H1 (cell line): ENCODE measurements around the gene MORC3. TPM values are rescaled to one million over a fixed set of nuclear protein-coding genes. Genes with fewer than 3 reads are reported as not detected.

ENCODE experiments used
- CTCF ChIA-PET: fragments of 300-600 bp; sonication (Branson Sonifier 250); formaldehyde crosslinking; loops from one replicate; lab custom pipeline; 2021; ENCODE audit not compliant: partially characterized antibody; lab: Charles Lee
- POLR2A ChIA-PET: fragments of 300-600 bp; sonication (Branson Sonifier 250); formaldehyde crosslinking; loops from one replicate; lab custom pipeline; 2021; ENCODE audit warnings: inconsistent platforms; ENCODE audit not compliant: partially characterized antibody; lab: Charles Lee
- DNase-seq, 2 experiments: peaks; one replicate each; pipeline versions ENCODE4 v3.0.0 to v3.0.0-alpha.2; 2010 to 2022; ENCODE audit warnings: low spot score in 2 of 2, low read depth in 1 of 2, mixed read lengths in 1 of 2
- FAIRE-seq: peaks from 2 replicates; lab custom pipeline; 2011; peaks lifted over from hg19 to GRCh38; lab: Jason Lieb, UNC
- H2AFZ ChIP-seq: 2 replicates; pipeline ENCODE4 v1.8.1; 2012; ENCODE audit warnings: low read length, inconsistent platforms
- H2AK5ac ChIP-seq: 2 replicates; pipeline ENCODE4 v1.6.1; 2013; ENCODE audit warnings: low read depth, low read length
- H2BK120ac ChIP-seq: replicated peaks from 2 replicates; pipeline ENCODE3; 2013; ENCODE audit warnings: low read depth, low read length, inconsistent platforms
- H2BK12ac ChIP-seq: 2 replicates; pipeline ENCODE4 v1.6.1; 2013; ENCODE audit warnings: low read depth, low read length
- H2BK15ac ChIP-seq: 2 replicates; pipeline ENCODE4 v1.6.1; 2013; ENCODE audit warnings: low read length
- H2BK20ac ChIP-seq: 2 replicates; pipeline ENCODE4 v1.6.1; 2013; ENCODE audit warnings: low read length
- H2BK5ac ChIP-seq: 2 replicates; pipeline ENCODE4 v1.6.1; 2013; ENCODE audit warnings: low read depth, low read length
- H3K14ac ChIP-seq: 2 replicates; pipeline ENCODE4 v1.6.1; 2013; ENCODE audit warnings: inconsistent platforms; ENCODE audit not compliant: insufficient read length
- H3K18ac ChIP-seq: 2 replicates; pipeline ENCODE4 v1.6.1; 2013; ENCODE audit warnings: low read length; ENCODE audit errors: extremely low read depth
- H3K23ac ChIP-seq: 2 replicates; pipeline ENCODE4 v1.6.1; 2013; ENCODE audit warnings: inconsistent platforms; ENCODE audit not compliant: insufficient read length
- H3K23me2 ChIP-seq: 2 replicates; pipeline ENCODE4 v1.6.1; 2013; ENCODE audit warnings: low read depth, low read length
- H3K27ac ChIP-seq: 2 replicates; pipeline ENCODE4 v1.6.1; 2011; ENCODE audit warnings: low read depth, low read length, inconsistent platforms
- H3K27me3 ChIP-seq, 4 experiments: replicated peaks in 1 of 4; 1 replicate in 1 of 4; 2 replicates in 3 of 4; pipeline versions ENCODE4 v1.6.1 to v1.8.1; 2011 to 2013; ENCODE audit warnings: low read length in 3 of 4, mild to moderate bottlenecking in 3 of 4, inconsistent platforms in 2 of 4, mixed read lengths in 2 of 4, moderate library complexity in 1 of 4; ENCODE audit not compliant: control insufficient read depth in 3 of 4, insufficient read depth in 3 of 4; ENCODE audit errors: extremely low read depth in 1 of 4
- H3K36me3 ChIP-seq, 4 experiments: 2 replicates each; pipeline versions ENCODE4 v1.6.1 to v1.8.1; 2011 to 2013; ENCODE audit warnings: mild to moderate bottlenecking in 4 of 4, low read length in 3 of 4, moderate library complexity in 2 of 4, control low read depth in 1 of 4, inconsistent platforms in 1 of 4; ENCODE audit not compliant: insufficient read depth in 4 of 4, control insufficient read depth in 2 of 4
- H3K4ac ChIP-seq: replicated peaks from 2 replicates; pipeline ENCODE3; 2013; ENCODE audit warnings: low read length, low read depth, mixed read lengths, inconsistent platforms; ENCODE audit not compliant: insufficient read length
- H3K4me1 ChIP-seq, 4 experiments: replicated peaks in 1 of 4; 1 replicate in 1 of 4; 2 replicates in 3 of 4; pipeline versions ENCODE4 v1.6.1 to v1.8.1; 2011 to 2013; ENCODE audit warnings: low read length in 3 of 4, inconsistent platforms in 2 of 4, mixed read lengths in 1 of 4; ENCODE audit not compliant: insufficient read depth in 4 of 4, control insufficient read depth in 3 of 4
- H3K4me2 ChIP-seq, 2 experiments: 2 replicates each; pipeline versions ENCODE4 v1.6.1 to v1.8.1; 2011 to 2013; ENCODE audit warnings: low read depth in 2 of 2, low read length in 2 of 2, control low read depth in 1 of 2, inconsistent platforms in 1 of 2, mild to moderate bottlenecking in 1 of 2; ENCODE audit not compliant: insufficient read depth in 1 of 2
- H3K4me3 ChIP-seq, 4 experiments: fragments of 200-600, 300-600 bp in 1 of 4; sonication (generic), shearing (Covaris generic), sonication (Bioruptor Twin) in 1 of 4; 2 replicates each; pipeline versions ENCODE4 v1.5.1 to v1.8.1; 2011 to 2016; ENCODE audit warnings: low read length in 4 of 4, low read depth in 3 of 4, control low read depth in 2 of 4, inconsistent platforms in 2 of 4, mild to moderate bottlenecking in 2 of 4, mixed read lengths in 1 of 4, moderate library complexity in 1 of 4; ENCODE audit not compliant: insufficient read depth in 2 of 4; ENCODE audit errors: extremely low read depth in 1 of 4
- H3K56ac ChIP-seq: replicated peaks from 2 replicates; pipeline ENCODE3; 2013; ENCODE audit warnings: low read depth, mild to moderate bottlenecking, mixed read lengths, low read length, inconsistent platforms; ENCODE audit not compliant: insufficient read length
- H3K79me1 ChIP-seq: 2 replicates; pipeline ENCODE4 v1.6.1; 2013; ENCODE audit warnings: low read depth, low read length, control low read depth
- H3K79me2 ChIP-seq, 2 experiments: 2 replicates each; pipeline versions ENCODE4 v1.6.1 to v1.8.1; 2012 to 2013; ENCODE audit warnings: low read length in 2 of 2, mild to moderate bottlenecking in 2 of 2, inconsistent platforms in 1 of 2; ENCODE audit not compliant: insufficient read depth in 2 of 2, control insufficient read depth in 1 of 2
- H3K9ac ChIP-seq, 4 experiments: replicated peaks in 1 of 4; 1 replicate in 1 of 4; 2 replicates in 3 of 4; pipeline versions ENCODE4 v1.6.1 to v1.8.1; 2011 to 2013; ENCODE audit warnings: low read depth in 3 of 4, low read length in 3 of 4, control low read depth in 2 of 4, mild to moderate bottlenecking in 2 of 4, moderate library complexity in 2 of 4, inconsistent platforms in 1 of 4; ENCODE audit errors: extremely low read depth in 1 of 4
- H3K9me3 ChIP-seq, 2 experiments: 2 replicates each; pipeline versions ENCODE4 v1.6.1 to v1.8.1; 2012 to 2013; ENCODE audit warnings: mild to moderate bottlenecking in 2 of 2, moderate library complexity in 2 of 2, control low read depth in 1 of 2, inconsistent platforms in 1 of 2, low read depth in 1 of 2, low read length in 1 of 2, mixed read lengths in 1 of 2; ENCODE audit not compliant: insufficient read depth in 2 of 2
- H4K20me1 ChIP-seq, 2 experiments: replicated peaks in 1 of 2; 2 replicates each; pipeline versions ENCODE3 to v1.8.1; 2011 to 2013; ENCODE audit warnings: inconsistent platforms in 2 of 2, low read length in 2 of 2, mild to moderate bottlenecking in 1 of 2; ENCODE audit not compliant: insufficient read depth in 2 of 2, control insufficient read depth in 1 of 2
- H4K5ac ChIP-seq: 2 replicates; pipeline ENCODE4 v1.6.1; 2013; ENCODE audit warnings: low read length, low read depth, mixed read lengths, inconsistent platforms; ENCODE audit not compliant: insufficient read length
- H4K8ac ChIP-seq: 2 replicates; pipeline ENCODE4 v1.8.0; 2013; ENCODE audit warnings: mild to moderate bottlenecking, moderate library complexity, low read length, inconsistent platforms; ENCODE audit not compliant: insufficient read depth; ENCODE audit errors: extremely low read depth
- H4K91ac ChIP-seq: replicated peaks from 2 replicates; pipeline ENCODE3; 2013; ENCODE audit warnings: low read length, mixed read lengths, inconsistent platforms; ENCODE audit not compliant: insufficient read length
- HDAC6 ChIP-seq: IDR thresholded peaks from one replicate; pipeline ENCODE4 v1.7.1; 2012; ENCODE audit warnings: low read depth, mild to moderate bottlenecking, inconsistent platforms, low read length, moderate library complexity
- RNF2 ChIP-seq: fragments of 200-900, 300-1000 bp; sonication (generic); IDR thresholded peaks from 2 replicates; pipeline ENCODE4 v1.7.1; 2016; ENCODE audit warnings: borderline replicate concordance, low read depth, mild to moderate bottlenecking, antibody characterized with exemption, low read length; ENCODE audit not compliant: poor library complexity, severe bottlenecking; ENCODE audit errors: missing control alignments
- SAP30 ChIP-seq: fragments of 300-600 bp; sonication (generic); IDR thresholded peaks from 2 replicates; pipeline ENCODE4 v1.7.1; 2012; ENCODE audit warnings: low read length, moderate library complexity, mild to moderate bottlenecking, inconsistent platforms; ENCODE audit not compliant: insufficient read depth, insufficient replicate concordance
- WGBS, 2 experiments: shearing (Covaris generic) in 1 of 2; methylation state at CpG; one replicate each; pipeline versions ENCODE4 v1.1.6 to v1.1.7; 2013 to 2015; ENCODE audit warnings: low lambda C conversion rate in 2 of 2, mixed read lengths in 2 of 2, inconsistent platforms in 1 of 2, low coverage in 1 of 2, missing lambda C conversion rate in 1 of 2; ENCODE audit not compliant: insufficient replicate concordance in 2 of 2, insufficient coverage in 1 of 2, insufficient read length in 1 of 2; ENCODE audit errors: extremely low coverage in 1 of 2, missing lambda C conversion rate in 1 of 2; 5-methylcytosine and 5-hydroxymethylcytosine counted together
- polyA plus RNA-seq, 7 experiments: library from polyadenylated mRNA; depleted of rRNA in 3 of 7; stranded (reverse) in 5 of 7; unstranded in 2 of 7; fragments of >200 nt in 5 of 7; fragments of 200-250 nt in 2 of 7; gene quantifications; 1 replicate in 5 of 7; 2 replicates in 1 of 7; 4 replicates in 1 of 7; pipeline versions ENCODE4 v1.2.1 to v1.2.3, GENCODE V29; 2011 to 2013; ENCODE audit warnings: missing spikeins in 2 of 7, mixed read lengths in 2 of 7
- total RNA-seq: library from RNA; stranded (reverse); fragmentation: NEBNext Ultra II Directional; extraction: Animal tissue kit (Norgen Biotek cat#: 25700); gene quantifications from 2 replicates; pipeline ENCODE4 v1.2.1, GENCODE V29; 2021

MORC3 gene
- total and polyA plus RNA-seq, 2 of the 8 experiments (the other 6 are each of a cell fraction or from before 2014, with no cell fraction given) = 5.0 to 20.4 TPM

DNA sequence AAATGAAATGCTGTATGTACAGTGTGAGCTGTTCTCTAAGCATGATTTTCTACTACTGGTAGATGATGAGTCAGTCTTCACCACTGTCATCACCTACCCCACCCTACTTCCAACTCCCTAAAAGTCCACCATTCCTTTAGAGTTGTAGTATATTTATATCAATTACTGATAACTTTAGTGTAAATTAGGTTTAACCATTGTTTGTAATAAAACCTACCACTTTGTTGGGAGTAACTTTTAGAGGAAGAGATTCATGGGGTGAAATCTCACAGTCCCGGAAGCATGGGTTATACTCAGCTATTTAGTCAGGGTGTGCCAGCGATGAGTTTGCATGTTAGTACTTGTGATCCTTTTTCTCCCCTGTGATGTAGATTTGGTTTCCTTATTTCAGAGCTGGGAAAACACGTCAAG lies 17.1 kb downstream of the MORC3 start:
- WGBS, 2 experiments = 92% methylated on average over 3 of the region's 3 CpGs; no CpG with 5 or more reads in 1 of the 2 experiments
- no peak for TF ChIP-seq SAP30
- no peak for TF ChIP-seq HDAC6
- TF ChIP-seq RNF2 = no peak
- H3K56ac ChIP-seq = no peak overlapping the region

More for the DNA sequence above, 17.1 kb downstream of the MORC3 start:
- Histone ChIP-seq H4K8ac (no peak overlapping the region), H3K4ac (no peak overlapping the region), H3K23me2 (no peaks in the 10 kb centered on the region), H2AFZ (no peak overlapping the region), H2BK20ac (no peak overlapping the region), H4K5ac (no peak overlapping the region), H3K14ac (no peak overlapping the region), H3K36me3 (peaks cover 12 to 60% (median 30%) of the 10 kb centered on the region in 4 experiments), H2BK120ac (no peak overlapping the region), H3K79me2 (peaks cover 1 to 33% of the 10 kb centered on the region in 2 experiments; a peak in 3 of 4 replicates), H3K4me1 (no peaks in the 10 kb centered on the region), H3K79me1 (peaks cover 2% of the 10 kb centered on the region), H3K23ac (no peak overlapping the region), H3K27ac (no peak overlapping the region), H2BK12ac (no peak overlapping the region), H2BK5ac (no peak overlapping the region), H3K4me3 (no peak overlapping the region), H3K27me3 (no peaks in the 10 kb centered on the region), H4K20me1 (peaks cover 5% of the 10 kb centered on the region in 2 experiments), H3K9ac (no peak overlapping the region), H2BK15ac (no peak overlapping the region), H2AK5ac (no peak overlapping the region), H3K18ac (no peak overlapping the region), H3K4me2 (no peak overlapping the region), H3K9me3 (no peaks in the 10 kb centered on the region), H4K91ac (no peak overlapping the region)
- FAIRE-seq (no peak), DNase-seq (no peak)
- CTCF ChIA-PET = interaction anchor here (0.6 to 2.8 kb wide), 7 partner anchors 12 to 1826 kb away, joined by 3 to 10 read pairs (median 5); no protein-coding TSS in a partner anchor
- POLR2A ChIA-PET = no interaction called here
